ENCODE results near the gene ZFYVE9.
A peak's percentile ranks its signal among the peaks of the same experiment; 100 is the strongest.

Gene ZFYVE9

GRCh38 chr1:52365071-52365745 is 223.3 kb downstream of the ZFYVE9 start:
- Histone ChIP-seq H3K4me1 (ENCODE audit: insufficient read depth, low read length, poor library complexity, severe bottlenecking) (peaks cover 30% of the 10 kb centered on the region), H3K36me3 (ENCODE audit: insufficient read depth, low read length) (peaks cover 15% of the 10 kb centered on the region; the same call in 1 of the 2 replicates), H4K20me1 (ENCODE audit: insufficient read depth, low read length, poor library complexity, severe bottlenecking) (peaks cover 18% of the 10 kb centered on the region), H3K4me2 (ENCODE audit: low read depth, low read length, poor library complexity, severe bottlenecking) (peak overlapping the region; percentile 90), H3K9ac (ENCODE audit: low read depth, low read length, poor library complexity, severe bottlenecking) (peak overlapping the region; percentile 83), H3K27me3 (ENCODE audit: insufficient read depth, low read length, poor library complexity, severe bottlenecking) (no peaks in the 10 kb centered on the region), H3F3A (ENCODE audit: low read depth) (peaks cover 5% of the 10 kb centered on the region; the same call in 1 of the 2 replicates), H2AFZ (ENCODE audit: low read length) (peak overlapping the region; percentile 93), H3K9me2 (replicated peaks; ENCODE audit: low read depth, low read length) (no peaks in the 10 kb centered on the region), H3K4me3 (ENCODE audit: low read length, poor library complexity, severe bottlenecking) (peak overlapping the region; percentile 86), H3K9me3 (ENCODE audit: insufficient read depth, low read depth, low read length) (no peaks in the 10 kb centered on the region), H3K79me2 (ENCODE audit: insufficient read depth, low read length) (peaks cover 36% of the 10 kb centered on the region)
- TF ChIP-seq EZH2phosphoT487 (IDR thresholded peaks at IDR 0.05; ENCODE audit: borderline replicate concordance): no peak
- no peak for TF ChIP-seq CTCF (conservative IDR thresholded peaks at IDR 0.05; ENCODE audit: low read length)

- Histone ChIP-seq H3K4me3 (ENCODE audit: low read length, poor library complexity, severe bottlenecking) (peak within 1 kb of the TSS; percentile 86), H3K9me2 (replicated peaks; ENCODE audit: low read depth, low read length) (no peaks in the 10 kb centered on the region), H3K4me2 (ENCODE audit: low read depth, low read length, poor library complexity, severe bottlenecking) (peak within 1 kb of the TSS; percentile 90), H2AFZ (ENCODE audit: low read length) (peak within 1 kb of the TSS; percentile 93), H3F3A (ENCODE audit: low read depth) (peaks cover 5% of the 10 kb centered on the region; the same call in 1 of the 2 replicates), H3K4me1 (ENCODE audit: insufficient read depth, low read length, poor library complexity, severe bottlenecking) (peaks cover 30% of the 10 kb centered on the region), H3K79me2 (ENCODE audit: insufficient read depth, low read length) (peaks cover 36% of the 10 kb centered on the region), H3K9ac (ENCODE audit: low read depth, low read length, poor library complexity, severe bottlenecking) (peak within 1 kb of the TSS; percentile 83), H3K27me3 (ENCODE audit: insufficient read depth, low read length, poor library complexity, severe bottlenecking) (no peaks in the 10 kb centered on the region), H3K36me3 (ENCODE audit: insufficient read depth, low read length) (peaks cover 8% of the 10 kb centered on the region; the same call in 1 of the 2 replicates), H3K9me3 (ENCODE audit: insufficient read depth, low read depth, low read length) (no peaks in the 10 kb centered on the region), H4K20me1 (ENCODE audit: insufficient read depth, low read length, poor library complexity, severe bottlenecking) (peaks cover 18% of the 10 kb centered on the region)
- TF ChIP-seq EZH2phosphoT487 (IDR thresholded peaks at IDR 0.05; ENCODE audit: borderline replicate concordance) (no peak), CTCF (conservative IDR thresholded peaks at IDR 0.05; ENCODE audit: low read length) (no peak)
These were observed 224.0 kb downstream of the ZFYVE9 start, which contains the start of gene CC2D1B for GRCh38 chr1:52365746-52366516. CC2D1B (minus strand) TSS chr1:52366205; CDS start chr1:52364620, 1,585 bp downstream.

GRCh38 chr1:52366517-52366827 is 224.6 kb downstream of the ZFYVE9 start:
- H2AFZ ChIP-seq (ENCODE audit: low read length): peak overlapping the region; percentile 80
- H3K27me3 ChIP-seq (ENCODE audit: insufficient read depth, low read length, poor library complexity, severe bottlenecking): no peaks in the 10 kb centered on the region
- H3K9me2 ChIP-seq (replicated peaks; ENCODE audit: low read depth, low read length): no peaks in the 10 kb centered on the region
- H3K79me2 ChIP-seq (ENCODE audit: insufficient read depth, low read length): peaks cover 36% of the 10 kb centered on the region
- peaks cover 8% of the 10 kb centered on the region; the same call in 1 of the 2 replicates for H3K36me3 ChIP-seq (ENCODE audit: insufficient read depth, low read length)
- peaks cover 5% of the 10 kb centered on the region; the same call in 1 of the 2 replicates for H3F3A ChIP-seq (ENCODE audit: low read depth)
- H3K4me3 ChIP-seq (ENCODE audit: low read length, poor library complexity, severe bottlenecking): peak overlapping the region; percentile 86
- H3K9me3 ChIP-seq (ENCODE audit: insufficient read depth, low read depth, low read length): no peaks in the 10 kb centered on the region
- TF ChIP-seq EZH2phosphoT487 (IDR thresholded peaks at IDR 0.05; ENCODE audit: borderline replicate concordance) (no peak), CTCF (conservative IDR thresholded peaks at IDR 0.05; ENCODE audit: low read length) (no peak)
- peaks cover 17% of the 10 kb centered on the region for H4K20me1 ChIP-seq (ENCODE audit: insufficient read depth, low read length, poor library complexity, severe bottlenecking)
- H3K9ac ChIP-seq (ENCODE audit: low read depth, low read length, poor library complexity, severe bottlenecking): no peak overlapping the region
- peaks cover 30% of the 10 kb centered on the region for H3K4me1 ChIP-seq (ENCODE audit: insufficient read depth, low read length, poor library complexity, severe bottlenecking)
- H3K4me2 ChIP-seq (ENCODE audit: low read depth, low read length, poor library complexity, severe bottlenecking): peak overlapping the region; percentile 61

All from Loucy (cell line).